ENCODE data around the gene DYNLL2. TPM values are rescaled to one million over a fixed set of nuclear protein-coding genes. Genes with fewer than 3 reads are reported as not detected.

Gene DYNLL2
- total RNA-seq, 2 donors from 2014 or later, result 34.3 to 41.2 TPM

DNA sequence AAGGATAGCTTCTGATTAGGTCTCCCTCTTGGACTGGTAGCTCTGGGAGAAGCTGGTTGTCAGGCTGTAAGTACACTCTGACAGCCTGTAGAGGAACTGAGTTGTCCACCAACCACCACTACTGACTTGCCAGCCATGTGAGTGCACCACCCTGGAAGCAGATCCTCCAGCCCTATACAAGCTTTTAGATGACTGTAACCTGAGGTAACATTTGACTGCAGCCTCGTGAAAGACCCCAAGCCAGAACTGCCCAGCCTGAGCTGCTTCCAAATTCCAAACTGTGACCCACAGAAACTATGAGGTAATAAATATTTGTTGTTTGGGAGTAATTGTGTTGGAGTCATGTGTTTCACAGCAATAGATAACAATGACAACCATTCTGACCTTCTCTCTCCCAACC lies 30.8 kb upstream of the DYNLL2 start:
- no peak for DNase-seq
- no peak overlapping the region for H3K4me3 ChIP-seq
- no peaks in the 10 kb centered on the region for H3K9me3 ChIP-seq
- H3K9ac ChIP-seq (ENCODE audit: low read depth in 2 of 2, low read length in 2 of 2), result no peak overlapping the region
- no peaks in the 10 kb centered on the region for H3K36me3 ChIP-seq
- no peaks in the 10 kb centered on the region for H3K27me3 ChIP-seq
- TF ChIP-seq, protein P1, sequence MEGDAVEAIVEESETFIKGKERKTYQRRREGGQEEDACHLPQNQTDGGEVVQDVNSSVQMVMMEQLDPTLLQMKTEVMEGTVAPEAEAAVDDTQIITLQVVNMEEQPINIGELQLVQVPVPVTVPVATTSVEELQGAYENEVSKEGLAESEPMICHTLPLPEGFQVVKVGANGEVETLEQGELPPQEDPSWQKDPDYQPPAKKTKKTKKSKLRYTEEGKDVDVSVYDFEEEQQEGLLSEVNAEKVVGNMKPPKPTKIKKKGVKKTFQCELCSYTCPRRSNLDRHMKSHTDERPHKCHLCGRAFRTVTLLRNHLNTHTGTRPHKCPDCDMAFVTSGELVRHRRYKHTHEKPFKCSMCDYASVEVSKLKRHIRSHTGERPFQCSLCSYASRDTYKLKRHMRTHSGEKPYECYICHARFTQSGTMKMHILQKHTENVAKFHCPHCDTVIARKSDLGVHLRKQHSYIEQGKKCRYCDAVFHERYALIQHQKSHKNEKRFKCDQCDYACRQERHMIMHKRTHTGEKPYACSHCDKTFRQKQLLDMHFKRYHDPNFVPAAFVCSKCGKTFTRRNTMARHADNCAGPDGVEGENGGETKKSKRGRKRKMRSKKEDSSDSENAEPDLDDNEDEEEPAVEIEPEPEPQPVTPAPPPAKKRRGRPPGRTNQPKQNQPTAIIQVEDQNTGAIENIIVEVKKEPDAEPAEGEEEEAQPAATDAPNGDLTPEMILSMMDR (IDR thresholded peaks at IDR 0.05), result no peak
- no peaks in the 10 kb centered on the region for H3K4me1 ChIP-seq
- no peak overlapping the region for H3K27ac ChIP-seq
- intact Hi-C loops (cut with DNase I), result no loop called here

DNA sequence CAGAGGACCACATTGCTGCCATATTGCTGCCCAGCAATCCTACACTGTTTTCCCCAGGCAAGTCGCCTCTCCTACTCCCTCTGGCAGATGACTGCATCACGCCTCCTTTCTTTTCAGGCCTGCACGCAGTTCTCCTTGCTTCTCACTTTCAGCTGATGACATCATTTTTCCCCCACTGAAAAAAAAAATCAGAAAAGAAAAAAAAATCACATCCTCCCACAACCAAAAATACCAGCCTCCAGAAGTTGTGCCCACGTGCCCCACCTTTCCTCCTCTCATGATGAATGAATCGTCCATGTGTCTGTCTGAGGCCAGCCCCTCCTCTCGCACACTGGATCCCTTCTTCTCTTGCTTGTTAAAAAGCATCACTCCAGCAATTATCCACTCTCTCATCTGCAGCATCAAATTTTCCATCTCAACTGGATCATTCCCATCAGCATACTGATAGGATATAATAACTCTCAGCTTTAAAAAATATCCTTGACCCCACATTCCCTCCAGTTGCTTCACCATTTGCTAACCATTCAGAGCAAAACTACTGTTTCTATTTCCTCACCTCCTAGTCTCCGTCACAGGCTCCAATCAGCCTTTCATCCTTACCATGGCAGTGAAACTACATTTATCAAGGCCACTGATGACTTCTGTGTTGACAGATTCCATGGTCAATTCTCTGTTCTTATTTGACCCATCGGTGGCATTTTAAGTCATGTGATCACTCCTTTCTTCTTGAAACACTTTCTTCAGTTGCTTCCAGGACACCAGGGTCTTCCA lies 30.1 kb upstream of the DYNLL2 start:
- intact Hi-C loops (cut with DNase I), result no loop called here
- no peaks in the 10 kb centered on the region for H3K9me3 ChIP-seq

DNA sequence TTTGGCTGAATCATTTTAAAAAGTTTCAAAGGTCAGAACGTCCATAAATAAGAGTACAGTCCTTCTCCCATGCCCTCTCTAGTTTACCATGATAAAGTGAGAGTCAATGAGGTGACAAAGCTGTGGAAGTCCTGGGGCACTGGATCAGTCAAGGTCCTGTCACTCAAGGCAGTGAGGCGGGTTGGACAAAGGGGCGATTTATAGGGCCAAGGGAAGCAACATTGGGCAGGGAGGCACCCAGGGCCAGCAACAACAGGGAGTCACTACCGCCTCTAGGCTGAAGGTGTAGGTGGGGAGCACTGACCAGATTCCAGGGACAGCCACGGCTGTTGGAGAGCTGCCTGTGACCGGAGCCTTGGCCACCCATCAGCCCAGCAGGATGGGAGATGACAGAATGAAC lies 28.6 kb upstream of the DYNLL2 start:
- Histone ChIP-seq H3K4me1 (no peaks in the 10 kb centered on the region), H3K9ac (ENCODE audit: low read depth in 2 of 2, low read length in 2 of 2) (no peak overlapping the region), H3K9me3 (no peaks in the 10 kb centered on the region), H3K27me3 (no peaks in the 10 kb centered on the region), H3K4me3 (no peak overlapping the region), H3K27ac (no peak overlapping the region), H3K36me3 (no peaks in the 10 kb centered on the region)
- intact Hi-C loops (cut with DNase I), result no loop called here
- TF ChIP-seq, protein P1 (IDR thresholded peaks at IDR 0.05), result no peak
- no peak for DNase-seq

More for the DNA sequence above, 30.1 kb upstream of the DYNLL2 start:
- DNase-seq, result no peak
- no peaks in the 10 kb centered on the region for H3K36me3 ChIP-seq
- no peak overlapping the region for H3K4me3 ChIP-seq
- no peaks in the 10 kb centered on the region for H3K27me3 ChIP-seq
- TF ChIP-seq, protein P1 (IDR thresholded peaks at IDR 0.05), result no peak
- no peak overlapping the region for H3K27ac ChIP-seq
- H3K4me1 ChIP-seq, result no peaks in the 10 kb centered on the region
- H3K9ac ChIP-seq (ENCODE audit: low read depth in 2 of 2, low read length in 2 of 2), result no peak overlapping the region

DNA sequence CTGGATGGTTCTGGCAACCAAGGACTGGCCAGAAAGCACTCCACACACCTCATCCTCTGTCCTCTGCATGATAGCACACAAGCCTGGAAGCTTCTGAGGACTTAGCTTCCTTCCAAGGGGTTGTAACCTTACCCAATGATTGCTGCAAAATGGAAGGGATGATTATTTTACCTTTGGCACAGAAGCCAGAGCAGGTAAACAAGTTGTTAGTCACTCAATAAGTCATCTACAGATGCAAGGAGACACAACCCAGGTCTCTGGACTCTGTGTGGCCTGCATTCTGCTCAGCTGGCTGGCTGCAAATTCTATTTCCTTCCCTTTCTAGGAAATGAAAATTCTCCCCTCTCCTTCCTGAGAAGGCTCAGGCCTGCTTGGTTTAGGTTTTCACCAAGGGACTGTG lies 26.7 kb upstream of the DYNLL2 start:
- TF ChIP-seq, protein P1 (IDR thresholded peaks at IDR 0.05), result no peak
- no peak overlapping the region for H3K9ac ChIP-seq (ENCODE audit: low read depth in 2 of 2, low read length in 2 of 2)
- H3K27ac ChIP-seq, result no peak overlapping the region
- H3K27me3 ChIP-seq, result no peaks in the 10 kb centered on the region
- no peaks in the 10 kb centered on the region for H3K9me3 ChIP-seq
- intact Hi-C loops (cut with DNase I), result no loop called here
- DNase-seq, result no peak
- H3K36me3 ChIP-seq, result no peaks in the 10 kb centered on the region
- H3K4me1 ChIP-seq, result no peaks in the 10 kb centered on the region
- no peak overlapping the region for H3K4me3 ChIP-seq

DNA sequence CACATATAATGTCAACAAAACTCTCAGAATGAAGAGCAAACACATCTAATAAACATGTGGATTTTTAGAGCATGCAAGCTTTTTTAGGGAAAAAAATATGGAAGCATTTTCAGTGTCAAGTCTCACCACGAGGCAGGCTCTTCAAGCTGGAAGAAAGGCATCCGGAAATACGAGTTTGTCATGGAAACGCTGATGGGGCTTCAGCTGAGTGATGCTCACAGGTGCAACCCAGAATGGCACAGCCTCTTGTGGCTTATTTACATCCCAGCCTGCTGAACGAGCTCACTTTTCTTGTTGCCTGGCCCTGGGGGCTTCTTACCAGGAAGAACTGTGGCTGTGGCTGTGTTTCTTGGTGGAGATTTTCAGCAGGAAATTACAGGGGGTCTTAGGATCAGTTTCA lies 24.1 kb upstream of the DYNLL2 start:
- Histone ChIP-seq H3K9me3 (no peaks in the 10 kb centered on the region), H3K4me1 (no peaks in the 10 kb centered on the region), H3K27me3 (no peaks in the 10 kb centered on the region), H3K36me3 (no peaks in the 10 kb centered on the region), H3K27ac (no peak overlapping the region), H3K4me3 (no peak overlapping the region), H3K9ac (ENCODE audit: low read depth in 2 of 2, low read length in 2 of 2) (no peak overlapping the region)
- intact Hi-C loops (cut with DNase I), result no loop called here
- TF ChIP-seq, protein P1 (IDR thresholded peaks at IDR 0.05), result no peak
- no peak for DNase-seq
